Mesothelial cell of epicardium (in vitro differentiated cells): ENCODE results near the gene ABCF3. TPM values are rescaled to one million over a fixed set of nuclear protein-coding genes. Genes with fewer than 3 reads are reported as not detected.

Experiments used
- DNase-seq, 2 experiments: peaks; one replicate each; pipeline ENCODE4 v3.0.0; 2021; ENCODE audit warnings: low spot score in 2 of 2; ENCODE audit not compliant: unreplicated experiment in 2 of 2
- H3K27ac Mint-ChIP-seq: 2 replicates; pipeline ENCODE4 v1.8.0; 2021; ENCODE audit warnings: mixed read lengths
- H3K27me3 Mint-ChIP-seq: 2 replicates; pipeline ENCODE4 v1.8.0; 2021; ENCODE audit warnings: low read depth, mixed read lengths
- H3K36me3 Mint-ChIP-seq: 2 replicates; pipeline ENCODE4 v1.8.0; 2021; ENCODE audit warnings: mixed read lengths
- H3K4me1 Mint-ChIP-seq: 2 replicates; pipeline ENCODE4 v1.8.0; 2021; ENCODE audit warnings: mixed read lengths
- H3K4me3 Mint-ChIP-seq: 2 replicates; pipeline ENCODE4 v1.8.0; 2021; ENCODE audit warnings: mild to moderate bottlenecking, moderate library complexity, mixed read lengths
- H3K9me3 Mint-ChIP-seq: 2 replicates; pipeline ENCODE4 v1.8.0; 2021; ENCODE audit warnings: mixed read lengths
- total RNA-seq: library from RNA; stranded (reverse); gene quantifications from 3 replicates; pipeline ENCODE4 v1.2.1, GENCODE V29; 2021
- TF ChIP-seq, protein P1 (sequence below): fragments of 200-600 bp; sonication (generic); IDR thresholded peaks from one replicate; pipeline ENCODE4 v1.5.0; 2021; ENCODE audit warnings: antibody characterized with exemption; ENCODE audit not compliant: unreplicated experiment

Gene ABCF3
- total RNA-seq, 1 donor from 2014 or later: 67.9 TPM

DNA sequence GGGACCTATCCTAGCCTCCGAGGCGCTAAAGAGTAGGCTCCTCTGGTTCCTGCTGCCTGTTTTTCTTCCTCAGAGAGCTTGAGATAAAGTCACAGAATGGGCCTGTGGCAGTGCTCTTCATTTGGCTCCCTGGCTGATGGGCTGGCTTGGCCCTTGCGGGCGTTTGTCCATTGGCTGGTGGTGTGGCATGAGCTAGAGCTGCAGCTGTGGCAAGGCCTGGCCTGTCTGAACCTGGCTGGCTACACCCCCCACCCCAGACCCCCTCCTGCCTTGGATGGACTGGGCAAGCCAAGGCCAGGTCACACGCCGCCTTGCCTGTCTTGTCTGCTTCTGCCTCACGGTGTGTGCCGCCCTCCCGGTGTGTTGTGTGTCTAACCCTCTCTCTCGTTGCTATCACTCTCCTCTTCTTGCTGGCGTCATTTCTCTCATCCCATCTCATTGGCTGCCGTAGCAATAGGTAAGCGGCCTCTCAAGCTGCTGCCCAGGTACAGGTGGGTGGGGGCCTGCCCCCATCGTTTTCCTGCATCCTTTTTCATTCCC, 8.2 kb upstream of the ABCF3 start:
- no peaks in the 10 kb centered on the region for H3K27me3 Mint-ChIP-seq
- no peak for DNase-seq
- H3K9me3 Mint-ChIP-seq: no peaks in the 10 kb centered on the region
- TF ChIP-seq, protein P1, sequence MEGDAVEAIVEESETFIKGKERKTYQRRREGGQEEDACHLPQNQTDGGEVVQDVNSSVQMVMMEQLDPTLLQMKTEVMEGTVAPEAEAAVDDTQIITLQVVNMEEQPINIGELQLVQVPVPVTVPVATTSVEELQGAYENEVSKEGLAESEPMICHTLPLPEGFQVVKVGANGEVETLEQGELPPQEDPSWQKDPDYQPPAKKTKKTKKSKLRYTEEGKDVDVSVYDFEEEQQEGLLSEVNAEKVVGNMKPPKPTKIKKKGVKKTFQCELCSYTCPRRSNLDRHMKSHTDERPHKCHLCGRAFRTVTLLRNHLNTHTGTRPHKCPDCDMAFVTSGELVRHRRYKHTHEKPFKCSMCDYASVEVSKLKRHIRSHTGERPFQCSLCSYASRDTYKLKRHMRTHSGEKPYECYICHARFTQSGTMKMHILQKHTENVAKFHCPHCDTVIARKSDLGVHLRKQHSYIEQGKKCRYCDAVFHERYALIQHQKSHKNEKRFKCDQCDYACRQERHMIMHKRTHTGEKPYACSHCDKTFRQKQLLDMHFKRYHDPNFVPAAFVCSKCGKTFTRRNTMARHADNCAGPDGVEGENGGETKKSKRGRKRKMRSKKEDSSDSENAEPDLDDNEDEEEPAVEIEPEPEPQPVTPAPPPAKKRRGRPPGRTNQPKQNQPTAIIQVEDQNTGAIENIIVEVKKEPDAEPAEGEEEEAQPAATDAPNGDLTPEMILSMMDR: no peak
- H3K27ac Mint-ChIP-seq: peak overlapping the region; percentile 98
- peaks cover 28% of the 10 kb centered on the region for H3K36me3 Mint-ChIP-seq
- peak overlapping the region; percentile 34 for H3K4me3 Mint-ChIP-seq
- peaks cover 35% of the 10 kb centered on the region for H3K4me1 Mint-ChIP-seq

DNA sequence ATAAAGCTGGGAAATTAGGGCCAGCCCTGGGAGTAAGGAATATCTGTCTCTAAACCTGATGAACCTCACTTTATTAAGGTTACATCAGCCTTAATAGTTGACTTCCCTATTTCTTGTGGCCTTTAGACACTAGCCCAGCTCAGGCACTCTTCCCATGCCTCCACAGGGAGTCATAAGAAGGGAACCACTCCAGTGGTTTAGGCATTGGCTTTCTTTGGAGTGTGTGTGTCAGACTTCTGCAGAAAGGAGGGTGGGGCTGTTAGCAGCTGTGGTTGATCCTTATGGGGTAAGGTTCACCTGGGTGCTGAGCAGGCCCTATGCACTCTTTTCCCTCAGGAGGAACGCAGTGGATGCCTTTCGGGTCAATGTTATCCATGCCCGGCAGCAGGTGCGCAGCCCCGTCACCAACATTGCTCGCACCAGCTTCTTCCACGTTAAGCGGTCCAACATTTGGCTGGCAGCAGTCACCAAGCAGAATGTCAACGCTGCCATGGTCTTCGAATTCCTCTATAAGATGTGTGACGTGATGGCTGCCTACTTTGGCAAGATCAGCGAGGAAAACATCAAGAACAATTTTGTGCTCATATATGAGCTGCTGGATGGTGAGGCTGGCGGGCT, 7.4 kb upstream of the ABCF3 start:
- Mint-ChIP-seq H3K27ac (peak overlapping the region; percentile 39), H3K4me3 (no peak overlapping the region), H3K27me3 (no peaks in the 10 kb centered on the region), H3K36me3 (peaks cover 28% of the 10 kb centered on the region), H3K4me1 (peaks cover 35% of the 10 kb centered on the region), H3K9me3 (no peaks in the 10 kb centered on the region)
- no peak for DNase-seq
- TF ChIP-seq, protein P1: no peak

DNA sequence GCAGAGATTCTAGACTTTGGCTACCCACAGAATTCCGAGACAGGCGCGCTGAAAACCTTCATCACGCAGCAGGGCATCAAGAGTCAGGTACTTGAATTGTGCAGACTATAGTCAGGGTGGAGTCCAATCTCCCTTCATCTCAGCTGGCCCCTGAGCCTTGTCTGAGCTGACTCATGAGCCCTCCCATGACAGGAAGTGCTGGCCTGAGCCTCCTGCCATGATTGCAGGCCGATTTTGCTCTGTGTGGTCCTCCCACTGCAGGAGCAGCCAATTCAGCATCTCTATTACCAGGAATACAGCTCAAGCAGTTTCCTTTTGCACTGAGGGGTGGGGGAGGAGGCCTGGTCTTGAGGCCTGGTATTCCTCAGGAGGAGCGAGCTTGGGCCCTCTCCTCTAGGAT, 5.8 kb upstream of the ABCF3 start:
- H3K4me3 Mint-ChIP-seq: no peak overlapping the region
- H3K27ac Mint-ChIP-seq: no peak overlapping the region
- no peak for DNase-seq
- peaks cover 32% of the 10 kb centered on the region for H3K4me1 Mint-ChIP-seq
- peaks cover 38% of the 10 kb centered on the region for H3K36me3 Mint-ChIP-seq
- no peaks in the 10 kb centered on the region for H3K27me3 Mint-ChIP-seq
- no peaks in the 10 kb centered on the region for H3K9me3 Mint-ChIP-seq
- TF ChIP-seq, protein P1: no peak

DNA sequence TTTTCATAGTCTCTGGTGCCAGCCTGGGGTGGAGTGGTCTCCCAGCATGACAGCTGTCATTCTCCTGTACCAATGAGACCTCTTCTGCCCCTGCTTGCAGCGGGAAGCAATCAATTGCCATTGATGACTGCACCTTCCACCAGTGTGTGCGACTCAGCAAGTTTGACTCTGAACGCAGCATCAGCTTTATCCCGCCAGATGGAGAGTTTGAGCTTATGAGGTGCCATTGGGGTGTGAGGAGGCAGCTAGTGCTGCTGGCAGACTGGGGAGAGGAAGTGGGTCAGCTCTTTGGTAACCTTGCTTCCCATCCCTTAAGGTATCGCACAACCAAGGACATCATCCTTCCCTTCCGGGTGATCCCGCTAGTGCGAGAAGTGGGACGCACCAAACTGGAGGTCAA, 4.4 kb upstream of the ABCF3 start:
- Mint-ChIP-seq H3K4me1 (peaks cover 26% of the 10 kb centered on the region), H3K4me3 (no peak overlapping the region), H3K9me3 (no peaks in the 10 kb centered on the region), H3K27ac (no peak overlapping the region), H3K27me3 (no peaks in the 10 kb centered on the region), H3K36me3 (peaks cover 38% of the 10 kb centered on the region)
- TF ChIP-seq, protein P1: no peak
- DNase-seq: no peak

DNA sequence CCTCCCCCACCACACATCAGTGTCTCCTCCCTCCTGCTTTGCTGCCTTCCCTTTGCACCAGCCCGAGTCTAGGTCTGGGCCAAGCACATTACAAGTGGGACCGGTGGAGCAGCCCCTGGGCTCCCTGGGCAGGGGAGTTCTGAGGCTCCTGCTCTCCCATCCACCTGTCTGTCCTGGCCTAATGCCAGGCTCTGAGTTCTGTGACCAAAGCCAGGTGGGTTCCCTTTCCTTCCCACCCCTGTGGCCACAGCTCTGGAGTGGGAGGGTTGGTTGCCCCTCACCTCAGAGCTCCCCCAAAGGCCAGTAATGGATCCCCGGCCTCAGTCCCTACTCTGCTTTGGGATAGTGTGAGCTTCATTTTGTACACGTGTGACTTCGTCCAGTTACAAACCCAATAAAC, 2.3 kb upstream of the ABCF3 start:
- peaks cover 17% of the 10 kb centered on the region for H3K4me1 Mint-ChIP-seq
- H3K36me3 Mint-ChIP-seq: peaks cover 40% of the 10 kb centered on the region
- no peak for DNase-seq
- H3K27ac Mint-ChIP-seq: no peak overlapping the region
- H3K9me3 Mint-ChIP-seq: no peaks in the 10 kb centered on the region
- H3K4me3 Mint-ChIP-seq: no peak overlapping the region
- H3K27me3 Mint-ChIP-seq: no peaks in the 10 kb centered on the region
- TF ChIP-seq, protein P1: no peak
